HG03159 (cell line): ENCODE measurements around the gene ATP10B.

Source experiments
- ATAC-seq: cut with Tn5 transposase; IDR thresholded peaks from one replicate; pipeline ENCODE4 v1.9.1; 2021; ENCODE audit warnings: mild to moderate bottlenecking, moderate library complexity; ENCODE audit not compliant: unreplicated experiment

The ATP10B gene

GRCh38 chr5:160520609-160521391 lies 331.2 kb downstream of the ATP10B start:
- ATAC-seq, result no peak

GRCh38 chr5:160516696-160517530 lies 335.1 kb downstream of the ATP10B start:
- no peak for ATAC-seq

- ATAC-seq, result no peak
Observed at GRCh38 chr5:160514866-160515265, 337.1 kb downstream of the ATP10B start.

DNA sequence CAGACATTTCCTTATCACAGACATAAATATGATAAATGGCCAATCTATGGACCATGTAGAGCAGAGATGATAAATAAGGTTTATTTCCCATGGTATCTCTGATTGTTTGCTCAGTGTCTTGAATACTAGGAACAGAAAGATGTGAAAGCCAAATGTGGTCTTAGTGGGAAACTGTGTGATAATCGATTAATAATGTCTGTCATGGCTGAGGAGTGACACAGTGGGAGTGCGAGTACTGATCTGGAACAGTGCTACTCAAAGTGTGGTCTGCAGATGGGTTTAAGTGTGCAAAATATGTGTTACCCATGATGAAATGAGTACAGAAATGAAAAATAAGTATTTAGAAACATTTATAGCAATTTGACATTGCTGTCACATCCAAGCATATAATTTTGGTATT lies 337.8 kb downstream of the ATP10B start:
- no peak for ATAC-seq

- no peak for ATAC-seq
Observed at GRCh38 chr5:160513485-160513884, 338.5 kb downstream of the ATP10B start.
